Nephron progenitor cell (in vitro differentiated cells): ENCODE measurements around the gene TEAD1.

Experiments used
- DNase-seq: peaks from one replicate; pipeline ENCODE4 v3.0.0; 2021
- H3K27ac Mint-ChIP-seq: 2 replicates; pipeline ENCODE4 v1.8.0; 2021; ENCODE audit warnings: mild to moderate bottlenecking, moderate library complexity, mixed read lengths
- H3K27me3 Mint-ChIP-seq: 2 replicates; pipeline ENCODE4 v1.8.0; 2021; ENCODE audit warnings: mild to moderate bottlenecking, low read depth, mixed read lengths; ENCODE audit not compliant: poor library complexity
- H3K36me3 Mint-ChIP-seq: 2 replicates; pipeline ENCODE4 v1.8.0; 2021; ENCODE audit warnings: low read depth, mixed read lengths
- H3K4me1 Mint-ChIP-seq: 2 replicates; pipeline ENCODE4 v1.8.0; 2021; ENCODE audit warnings: mixed read lengths
- H3K4me3 Mint-ChIP-seq: 2 replicates; pipeline ENCODE4 v1.8.0; 2021; ENCODE audit warnings: mild to moderate bottlenecking, moderate library complexity, mixed read lengths
- H3K9me3 Mint-ChIP-seq: 2 replicates; pipeline ENCODE4 v1.8.0; 2021; ENCODE audit warnings: mild to moderate bottlenecking, moderate library complexity, mixed read lengths
- TF ChIP-seq, protein P1 (sequence below): fragments of 200-600 bp; sonication (generic); IDR thresholded peaks from 2 replicates; pipeline ENCODE4 v1.5.0; 2021; ENCODE audit warnings: antibody characterized with exemption

TEAD1 gene

GRCh38 chr11:12679471-12679870, 5.2 kb downstream of the TEAD1 start:
- Mint-ChIP-seq H3K27me3 (peaks cover 5% of the 10 kb centered on the region), H3K9me3 (no peaks in the 10 kb centered on the region), H3K4me1 (peaks cover 88% of the 10 kb centered on the region), H3K36me3 (no peaks in the 10 kb centered on the region), H3K27ac (peak overlapping the region; percentile 77), H3K4me3 (peak overlapping the region; percentile 98)
- DNase-seq: no peak
- TF ChIP-seq, protein P1, sequence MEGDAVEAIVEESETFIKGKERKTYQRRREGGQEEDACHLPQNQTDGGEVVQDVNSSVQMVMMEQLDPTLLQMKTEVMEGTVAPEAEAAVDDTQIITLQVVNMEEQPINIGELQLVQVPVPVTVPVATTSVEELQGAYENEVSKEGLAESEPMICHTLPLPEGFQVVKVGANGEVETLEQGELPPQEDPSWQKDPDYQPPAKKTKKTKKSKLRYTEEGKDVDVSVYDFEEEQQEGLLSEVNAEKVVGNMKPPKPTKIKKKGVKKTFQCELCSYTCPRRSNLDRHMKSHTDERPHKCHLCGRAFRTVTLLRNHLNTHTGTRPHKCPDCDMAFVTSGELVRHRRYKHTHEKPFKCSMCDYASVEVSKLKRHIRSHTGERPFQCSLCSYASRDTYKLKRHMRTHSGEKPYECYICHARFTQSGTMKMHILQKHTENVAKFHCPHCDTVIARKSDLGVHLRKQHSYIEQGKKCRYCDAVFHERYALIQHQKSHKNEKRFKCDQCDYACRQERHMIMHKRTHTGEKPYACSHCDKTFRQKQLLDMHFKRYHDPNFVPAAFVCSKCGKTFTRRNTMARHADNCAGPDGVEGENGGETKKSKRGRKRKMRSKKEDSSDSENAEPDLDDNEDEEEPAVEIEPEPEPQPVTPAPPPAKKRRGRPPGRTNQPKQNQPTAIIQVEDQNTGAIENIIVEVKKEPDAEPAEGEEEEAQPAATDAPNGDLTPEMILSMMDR: no peak

DNA sequence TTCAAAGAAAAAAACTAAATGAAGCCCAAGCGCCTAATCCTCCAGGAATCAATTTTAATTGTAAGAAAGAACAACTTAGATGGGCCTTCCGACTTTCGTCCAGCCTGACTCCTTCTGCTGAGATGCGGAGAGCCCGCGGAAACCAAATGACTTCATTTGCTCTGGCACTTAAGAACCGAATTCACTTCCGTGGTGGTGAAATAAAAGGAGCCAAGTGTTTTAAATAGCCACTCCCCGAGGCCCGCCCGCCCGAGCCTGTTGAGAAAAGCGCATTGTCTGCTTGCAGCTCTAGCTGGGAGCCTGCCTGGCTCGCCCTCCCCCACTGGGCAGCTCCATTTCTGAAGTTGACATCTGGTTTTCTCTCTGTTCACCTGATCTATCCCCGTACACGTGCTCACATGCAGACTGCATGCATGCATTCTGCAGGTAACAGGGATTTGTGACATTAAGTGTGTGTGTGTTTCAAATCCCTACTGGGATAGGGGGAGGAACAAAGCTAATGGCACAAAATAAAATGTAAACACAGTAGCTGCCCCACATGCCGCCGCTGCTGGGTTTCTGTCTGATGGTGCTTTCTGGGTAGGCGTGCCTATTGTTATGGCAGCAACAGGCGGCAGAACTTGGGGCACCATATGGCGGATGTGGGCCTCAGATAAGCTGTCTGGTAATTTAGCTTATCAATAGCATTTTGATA, 6.2 kb downstream of the TEAD1 start:
- Mint-ChIP-seq H3K4me1 (peaks cover 97% of the 10 kb centered on the region), H3K27ac (peak overlapping the region; percentile 92), H3K36me3 (no peaks in the 10 kb centered on the region), H3K9me3 (no peaks in the 10 kb centered on the region), H3K4me3 (peak overlapping the region; percentile 76), H3K27me3 (peaks cover 5% of the 10 kb centered on the region)
- TF ChIP-seq, protein P1: no peak
- peak; percentile 80 for DNase-seq

GRCh38 chr11:12680940-12681258, 6.7 kb downstream of the TEAD1 start:
- peak overlapping the region; percentile 92 for H3K27ac Mint-ChIP-seq
- TF ChIP-seq, protein P1: no peak
- H3K9me3 Mint-ChIP-seq: no peaks in the 10 kb centered on the region
- H3K36me3 Mint-ChIP-seq: no peaks in the 10 kb centered on the region
- H3K4me3 Mint-ChIP-seq: peak overlapping the region; percentile 76
- peaks cover 100% of the 10 kb centered on the region for H3K4me1 Mint-ChIP-seq
- DNase-seq: no peak
- H3K27me3 Mint-ChIP-seq: peaks cover 5% of the 10 kb centered on the region

GRCh38 chr11:12681466-12681865, 7.2 kb downstream of the TEAD1 start:
- peak overlapping the region; percentile 76 for H3K4me3 Mint-ChIP-seq
- TF ChIP-seq, protein P1: no peak
- H3K9me3 Mint-ChIP-seq: no peaks in the 10 kb centered on the region
- no peak for DNase-seq
- H3K36me3 Mint-ChIP-seq: peaks cover 4% of the 10 kb centered on the region
- peak overlapping the region; percentile 89 for H3K27ac Mint-ChIP-seq
- H3K27me3 Mint-ChIP-seq: peaks cover 5% of the 10 kb centered on the region
- peaks cover 100% of the 10 kb centered on the region for H3K4me1 Mint-ChIP-seq

- peak overlapping the region; percentile 6 for H3K4me3 Mint-ChIP-seq
- TF ChIP-seq, protein P1: no peak
- H3K4me1 Mint-ChIP-seq: peaks cover 100% of the 10 kb centered on the region
- no peaks in the 10 kb centered on the region for H3K9me3 Mint-ChIP-seq
- peaks cover 11% of the 10 kb centered on the region for H3K36me3 Mint-ChIP-seq
- peak overlapping the region; percentile 89 for H3K27ac Mint-ChIP-seq
- peaks cover 5% of the 10 kb centered on the region for H3K27me3 Mint-ChIP-seq
- no peak for DNase-seq
Measured at GRCh38 chr11:12682288-12682687, 8.1 kb downstream of the TEAD1 start.
